HCT116 (cell line): ENCODE results near the gene ATXN7L1. TPM values are rescaled to one million over a fixed set of nuclear protein-coding genes. Genes with fewer than 3 reads are reported as not detected.
A peak's percentile ranks its signal among the peaks of the same experiment; 100 is the strongest.

Experiments used
- ATAC-seq: fragments of 200-7000 bp; cut with Tn5 transposase; 2 replicates; pipeline ENCODE4 v1.9.1; 2020; ENCODE audit warnings: mild to moderate bottlenecking, moderate library complexity
- BruUV-seq: library from RNA; stranded (reverse); fragments of 400-500 nt; replicated peaks from 2 replicates; lab custom pipeline; 2021; lab: Mats Ljungman, UMichigan
- CTCF ChIA-PET: fragments of 300-600 bp; sonication (Branson Sonifier 250); formaldehyde crosslinking; loops from one replicate; lab custom pipeline; 2021; ENCODE audit warnings: antibody characterized with exemption; lab: Charles Lee
- POLR2A ChIA-PET: fragments of 300-600, 350-600 bp; sonication (Branson Sonifier 250); formaldehyde crosslinking; loops from one replicate; lab custom pipeline; 2021; ENCODE audit warnings: antibody characterized with exemption; lab: Charles Lee
- RAD21 ChIA-PET, 2 experiments: fragments of 300-600 bp; sonication (Branson Sonifier 250); formaldehyde crosslinking; loops; one replicate each; lab custom pipeline; 2023; ENCODE audit warnings: low total read pairs in 2 of 2; ENCODE audit not compliant: uncharacterized antibody in 2 of 2, unreplicated experiment in 2 of 2, low non-redundant PET in 1 of 2; lab: Charles Lee
- DNase-seq: peaks from one replicate; pipeline ENCODE4 v3.0.0-alpha.2; 2010; ENCODE audit warnings: low read depth, low spot score
- H2AFZ ChIP-seq: fragments of 200-600 bp; shearing (Covaris generic), sonication (generic); 2 replicates; pipeline ENCODE4 v1.6.1; 2017; ENCODE audit warnings: low read depth, mixed run types, mixed read lengths, antibody characterized with exemption, low read length; ENCODE audit not compliant: poor library complexity, severe bottlenecking
- H3K27ac ChIP-seq: 2 replicates; pipeline ENCODE4 v1.5.1; 2012; ENCODE audit warnings: low read depth, low read length
- H3K27me3 ChIP-seq: fragments of 200-600 bp; sonication (generic); 2 replicates; pipeline ENCODE4 v1.6.1; 2016; ENCODE audit warnings: mixed run types, low read length, mixed read lengths; ENCODE audit not compliant: insufficient read depth
- H3K36me3 ChIP-seq, 2 experiments: fragments of 200-500 bp in 1 of 2; fragments of 200-600 bp in 1 of 2; sonication (Bioruptor generic) in 1 of 2; sonication (generic) in 1 of 2; 2 replicates each; pipeline versions ENCODE4 v1.5.1 to v1.6.1; 2014 to 2016; ENCODE audit warnings: low read length in 2 of 2, inconsistent platforms in 1 of 2, mixed read lengths in 1 of 2, mixed run types in 1 of 2; ENCODE audit not compliant: insufficient read depth in 2 of 2, control insufficient read depth in 1 of 2
- H3K4me1 ChIP-seq, 2 experiments: fragments of 200-600 bp in 1 of 2; sonication (generic) in 1 of 2; 2 replicates each; pipeline versions ENCODE4 v1.5.1 to v1.6.1; 2012 to 2017; ENCODE audit warnings: low read length in 2 of 2, inconsistent platforms in 1 of 2, mild to moderate bottlenecking in 1 of 2, mixed read lengths in 1 of 2, mixed run types in 1 of 2, moderate library complexity in 1 of 2; ENCODE audit not compliant: insufficient read depth in 2 of 2, control insufficient read depth in 1 of 2
- H3K4me2 ChIP-seq: fragments of 200-600 bp; sonication (generic); 2 replicates; pipeline ENCODE4 v1.6.1; 2017; ENCODE audit warnings: mixed run types, low read length, mixed read lengths
- H3K4me3 ChIP-seq, 2 experiments: fragments of 200-600 bp in 1 of 2; sonication (generic) in 1 of 2; replicated peaks in 1 of 2; 2 replicates each; pipeline ENCODE4 v1.5.1; 2011 to 2016; ENCODE audit warnings: low read length in 2 of 2, control low read depth in 1 of 2, low read depth in 1 of 2, mild to moderate bottlenecking in 1 of 2, mixed read lengths in 1 of 2, mixed run types in 1 of 2
- H3K79me2 ChIP-seq: fragments of 200-600 bp; sonication (generic); 2 replicates; pipeline ENCODE4 v1.6.1; 2017; ENCODE audit warnings: mild to moderate bottlenecking, mixed run types, low read length, moderate library complexity, mixed read lengths; ENCODE audit not compliant: insufficient read depth
- H3K9ac ChIP-seq: fragments of 200-600 bp; sonication (generic); 2 replicates; pipeline ENCODE4 v1.6.1; 2016; ENCODE audit warnings: low read length, mixed read lengths
- H3K9me2 ChIP-seq: fragments of 200-600 bp; sonication (generic), shearing (Covaris generic); 2 replicates; pipeline ENCODE4 v1.6.1; 2017; ENCODE audit warnings: mixed run types, mild to moderate bottlenecking, moderate library complexity; ENCODE audit not compliant: insufficient read depth
- H3K9me3 ChIP-seq, 2 experiments: fragments of 200-500 bp in 1 of 2; fragments of 200-600 bp in 1 of 2; sonication (Bioruptor generic) in 1 of 2; sonication (generic) in 1 of 2; 2 replicates each; pipeline ENCODE4 v1.6.1; 2014 to 2017; ENCODE audit warnings: low read length in 2 of 2, mixed read lengths in 2 of 2, inconsistent platforms in 1 of 2, low read depth in 1 of 2, mild to moderate bottlenecking in 1 of 2, mixed run types in 1 of 2, moderate library complexity in 1 of 2; ENCODE audit not compliant: control insufficient read depth in 1 of 2, insufficient read depth in 1 of 2
- H4K20me1 ChIP-seq: fragments of 200-600 bp; sonication (generic), shearing (Covaris generic); 2 replicates; pipeline ENCODE4 v1.6.1; 2017; ENCODE audit warnings: mixed run types, mild to moderate bottlenecking, moderate library complexity; ENCODE audit not compliant: insufficient read depth
- ATF3 ChIP-seq: IDR thresholded peaks from 2 replicates; pipeline ENCODE4 v1.6.1; 2012
- CBX3 ChIP-seq: IDR thresholded peaks from 2 replicates; pipeline ENCODE4 v1.6.1; 2012; ENCODE audit warnings: low read depth
- CEBPB ChIP-seq: IDR thresholded peaks from 2 replicates; pipeline ENCODE4 v1.6.1; 2012; ENCODE audit warnings: low read depth
- EGR1 ChIP-seq: IDR thresholded peaks from 2 replicates; pipeline ENCODE4 v1.6.1; 2012; ENCODE audit warnings: low read depth
- EZH2 ChIP-seq: fragments of 200-600 bp; sonication (generic); IDR thresholded peaks from 2 replicates; pipeline ENCODE4 v1.6.1; 2017; ENCODE audit warnings: antibody characterized with exemption, mixed run types
- EZH2phosphoT487 ChIP-seq: fragments of 200-600 bp; IDR thresholded peaks from 2 replicates; pipeline ENCODE4 v1.6.1; 2018; ENCODE audit warnings: antibody characterized with exemption, borderline replicate concordance
- FOSL1 ChIP-seq: IDR thresholded peaks from 2 replicates; pipeline ENCODE4 v1.6.1; 2012; ENCODE audit warnings: low read depth
- JUND ChIP-seq: IDR thresholded peaks from 2 replicates; pipeline ENCODE4 v1.6.1; 2012
- POLR2AphosphoS5 ChIP-seq: IDR thresholded peaks from 2 replicates; pipeline ENCODE4 v1.6.1; 2011; ENCODE audit warnings: mild to moderate bottlenecking, low read depth, low read length, moderate library complexity
- RAD21 ChIP-seq: IDR thresholded peaks from 2 replicates; pipeline ENCODE4 v1.6.1; 2012; ENCODE audit warnings: low read depth, mild to moderate bottlenecking
- SIN3A ChIP-seq: IDR thresholded peaks from 2 replicates; pipeline ENCODE4 v1.6.1; 2012; ENCODE audit warnings: low read depth
- SP1 ChIP-seq: IDR thresholded peaks from 2 replicates; pipeline ENCODE4 v1.6.1; 2012; ENCODE audit warnings: low read depth
- SRF ChIP-seq: IDR thresholded peaks from 2 replicates; pipeline ENCODE4 v1.6.1; 2012; ENCODE audit warnings: low read depth
- TCF7L2 ChIP-seq: IDR thresholded peaks from 2 replicates; pipeline ENCODE4 v1.7.0; 2011; ENCODE audit warnings: borderline replicate concordance, inconsistent platforms; ENCODE audit not compliant: insufficient read depth, insufficient read length; ENCODE audit errors: extremely low read depth
- ZFX ChIP-seq: fragments of 450-650 bp; IDR thresholded peaks from 2 replicates; pipeline ENCODE4 v1.6.1; 2017
- ZNF274 ChIP-seq: fragments of 200-500 bp; sonication (Bioruptor generic); IDR thresholded peaks from 2 replicates; pipeline ENCODE4 v1.6.1; 2014; ENCODE audit warnings: mild to moderate bottlenecking, low read depth, low read length, inconsistent platforms
- intact Hi-C: fragments of 100-400 bp; cut with micrococcal nuclease; formaldehyde crosslinking; loops from 2 replicates; pipeline ENCODE4 v1.10.0; 2022
- total RNA-seq: library from RNA; stranded (reverse); gene quantifications from one replicate; pipeline ENCODE4 v1.2.1, GENCODE V29; 2021; ENCODE audit not compliant: unreplicated experiment
- TF ChIP-seq, protein P1 (sequence below): IDR thresholded peaks from 2 replicates; pipeline ENCODE4 v1.6.1; 2012; ENCODE audit warnings: low read depth
- TF ChIP-seq, protein P2 (sequence below): IDR thresholded peaks from 2 replicates; pipeline ENCODE4 v1.6.1; 2011; ENCODE audit warnings: mild to moderate bottlenecking, low read length, moderate library complexity; ENCODE audit not compliant: insufficient replicate concordance; ENCODE audit errors: extremely low read depth
- TF ChIP-seq, protein P3 (sequence below), 3 experiments: fragments of 200-600 bp in 1 of 3; sonication (generic) in 1 of 3; IDR thresholded peaks in 2 of 3; conservative IDR thresholded peaks in 1 of 3; 2 replicates each; pipeline ENCODE4 v1.5.1; 2012 to 2017; ENCODE audit warnings: low read depth in 2 of 3, low read length in 2 of 3, antibody characterized with exemption in 1 of 3, borderline replicate concordance in 1 of 3, control low read depth in 1 of 3, mild to moderate bottlenecking in 1 of 3, mixed read lengths in 1 of 3, mixed run types in 1 of 3, moderate library complexity in 1 of 3; ENCODE audit not compliant: insufficient read depth in 1 of 3

The ATXN7L1 gene
- total RNA-seq, 1 experiment from 2014 or later: 11.5 TPM

DNA sequence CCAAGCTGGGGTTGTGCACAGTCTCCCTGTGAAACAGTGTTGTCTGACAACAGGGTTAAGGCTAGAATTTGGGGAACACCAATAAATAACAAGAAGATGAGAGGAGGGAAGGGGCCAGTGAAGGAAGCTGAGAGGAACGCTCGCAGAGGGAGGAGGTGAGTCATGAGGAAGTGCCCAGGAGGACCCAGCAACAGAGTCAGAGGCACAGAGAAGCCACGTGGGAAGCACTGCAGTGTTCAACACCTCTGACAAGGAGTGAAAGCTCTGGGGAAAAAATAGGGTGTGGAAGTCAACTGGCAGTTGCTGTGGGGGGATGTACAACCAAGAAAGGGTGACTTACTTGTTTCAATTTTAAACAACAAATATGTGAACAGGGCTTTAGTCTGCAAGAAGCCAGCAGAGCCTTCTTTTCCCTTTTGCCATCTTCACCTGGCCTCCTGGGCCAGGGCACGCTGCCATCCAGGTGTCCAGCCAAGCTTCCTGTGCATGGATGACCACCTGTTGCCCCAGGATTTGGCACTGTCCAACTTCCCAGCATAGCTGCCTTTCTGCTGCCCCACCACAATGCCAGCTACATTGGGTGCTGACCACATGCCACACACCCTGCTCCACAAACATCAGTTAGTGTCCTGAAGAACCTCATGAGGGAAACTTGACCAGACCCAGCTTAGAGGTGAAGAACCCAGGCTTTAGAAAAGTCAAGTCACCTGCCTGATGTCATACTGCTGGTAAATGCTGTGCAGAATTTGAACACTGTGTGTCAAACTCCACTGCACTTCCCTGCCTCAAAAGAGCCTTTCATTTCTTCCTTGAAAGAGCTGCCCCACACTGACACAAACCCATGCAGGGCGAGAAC is 69.6 kb downstream of the ATXN7L1 start:
- intact Hi-C loops: no loop called here
- CTCF ChIA-PET: interaction anchor here (1.1 kb wide), 1 partner anchor 42 kb away, joined by 3 read pairs; no protein-coding TSS in a partner anchor
- peak overlapping the region; percentile 64 for H3K4me2 ChIP-seq
- TF ChIP-seq, protein P1, sequence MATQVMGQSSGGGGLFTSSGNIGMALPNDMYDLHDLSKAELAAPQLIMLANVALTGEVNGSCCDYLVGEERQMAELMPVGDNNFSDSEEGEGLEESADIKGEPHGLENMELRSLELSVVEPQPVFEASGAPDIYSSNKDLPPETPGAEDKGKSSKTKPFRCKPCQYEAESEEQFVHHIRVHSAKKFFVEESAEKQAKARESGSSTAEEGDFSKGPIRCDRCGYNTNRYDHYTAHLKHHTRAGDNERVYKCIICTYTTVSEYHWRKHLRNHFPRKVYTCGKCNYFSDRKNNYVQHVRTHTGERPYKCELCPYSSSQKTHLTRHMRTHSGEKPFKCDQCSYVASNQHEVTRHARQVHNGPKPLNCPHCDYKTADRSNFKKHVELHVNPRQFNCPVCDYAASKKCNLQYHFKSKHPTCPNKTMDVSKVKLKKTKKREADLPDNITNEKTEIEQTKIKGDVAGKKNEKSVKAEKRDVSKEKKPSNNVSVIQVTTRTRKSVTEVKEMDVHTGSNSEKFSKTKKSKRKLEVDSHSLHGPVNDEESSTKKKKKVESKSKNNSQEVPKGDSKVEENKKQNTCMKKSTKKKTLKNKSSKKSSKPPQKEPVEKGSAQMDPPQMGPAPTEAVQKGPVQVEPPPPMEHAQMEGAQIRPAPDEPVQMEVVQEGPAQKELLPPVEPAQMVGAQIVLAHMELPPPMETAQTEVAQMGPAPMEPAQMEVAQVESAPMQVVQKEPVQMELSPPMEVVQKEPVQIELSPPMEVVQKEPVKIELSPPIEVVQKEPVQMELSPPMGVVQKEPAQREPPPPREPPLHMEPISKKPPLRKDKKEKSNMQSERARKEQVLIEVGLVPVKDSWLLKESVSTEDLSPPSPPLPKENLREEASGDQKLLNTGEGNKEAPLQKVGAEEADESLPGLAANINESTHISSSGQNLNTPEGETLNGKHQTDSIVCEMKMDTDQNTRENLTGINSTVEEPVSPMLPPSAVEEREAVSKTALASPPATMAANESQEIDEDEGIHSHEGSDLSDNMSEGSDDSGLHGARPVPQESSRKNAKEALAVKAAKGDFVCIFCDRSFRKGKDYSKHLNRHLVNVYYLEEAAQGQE: no peak
- no peak for TF ChIP-seq EZH2
- no peak for TF ChIP-seq CEBPB
- no peak for TF ChIP-seq EGR1
- TF ChIP-seq EZH2phosphoT487: no peak
- TF ChIP-seq, protein P2, sequence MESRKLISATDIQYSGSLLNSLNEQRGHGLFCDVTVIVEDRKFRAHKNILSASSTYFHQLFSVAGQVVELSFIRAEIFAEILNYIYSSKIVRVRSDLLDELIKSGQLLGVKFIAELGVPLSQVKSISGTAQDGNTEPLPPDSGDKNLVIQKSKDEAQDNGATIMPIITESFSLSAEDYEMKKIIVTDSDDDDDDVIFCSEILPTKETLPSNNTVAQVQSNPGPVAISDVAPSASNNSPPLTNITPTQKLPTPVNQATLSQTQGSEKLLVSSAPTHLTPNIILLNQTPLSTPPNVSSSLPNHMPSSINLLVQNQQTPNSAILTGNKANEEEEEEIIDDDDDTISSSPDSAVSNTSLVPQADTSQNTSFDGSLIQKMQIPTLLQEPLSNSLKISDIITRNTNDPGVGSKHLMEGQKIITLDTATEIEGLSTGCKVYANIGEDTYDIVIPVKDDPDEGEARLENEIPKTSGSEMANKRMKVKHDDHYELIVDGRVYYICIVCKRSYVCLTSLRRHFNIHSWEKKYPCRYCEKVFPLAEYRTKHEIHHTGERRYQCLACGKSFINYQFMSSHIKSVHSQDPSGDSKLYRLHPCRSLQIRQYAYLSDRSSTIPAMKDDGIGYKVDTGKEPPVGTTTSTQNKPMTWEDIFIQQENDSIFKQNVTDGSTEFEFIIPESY: no peak
- TF ChIP-seq TCF7L2: no peak
- TF ChIP-seq ZNF274: no peak
- no peak for TF ChIP-seq SP1
- peak; percentile 38; the same call in 1 of the 2 replicates for TF ChIP-seq POLR2AphosphoS5
- TF ChIP-seq, protein P3, sequence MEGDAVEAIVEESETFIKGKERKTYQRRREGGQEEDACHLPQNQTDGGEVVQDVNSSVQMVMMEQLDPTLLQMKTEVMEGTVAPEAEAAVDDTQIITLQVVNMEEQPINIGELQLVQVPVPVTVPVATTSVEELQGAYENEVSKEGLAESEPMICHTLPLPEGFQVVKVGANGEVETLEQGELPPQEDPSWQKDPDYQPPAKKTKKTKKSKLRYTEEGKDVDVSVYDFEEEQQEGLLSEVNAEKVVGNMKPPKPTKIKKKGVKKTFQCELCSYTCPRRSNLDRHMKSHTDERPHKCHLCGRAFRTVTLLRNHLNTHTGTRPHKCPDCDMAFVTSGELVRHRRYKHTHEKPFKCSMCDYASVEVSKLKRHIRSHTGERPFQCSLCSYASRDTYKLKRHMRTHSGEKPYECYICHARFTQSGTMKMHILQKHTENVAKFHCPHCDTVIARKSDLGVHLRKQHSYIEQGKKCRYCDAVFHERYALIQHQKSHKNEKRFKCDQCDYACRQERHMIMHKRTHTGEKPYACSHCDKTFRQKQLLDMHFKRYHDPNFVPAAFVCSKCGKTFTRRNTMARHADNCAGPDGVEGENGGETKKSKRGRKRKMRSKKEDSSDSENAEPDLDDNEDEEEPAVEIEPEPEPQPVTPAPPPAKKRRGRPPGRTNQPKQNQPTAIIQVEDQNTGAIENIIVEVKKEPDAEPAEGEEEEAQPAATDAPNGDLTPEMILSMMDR (IDR thresholded peaks at IDR 0.05 in 2 of 3, conservative IDR thresholded peaks at IDR 0.05 in 1 of 3; ENCODE audit: borderline replicate concordance in 1 of 3, insufficient read depth in 1 of 3, low read depth in 2 of 3, low read length in 2 of 3): no peak
- no peak; the same call in 1 of the 2 replicates for TF ChIP-seq SIN3A
- TF ChIP-seq CBX3: peak; percentile 49; the same call in 1 of the 2 replicates
- no peak for TF ChIP-seq ATF3
- no peak for TF ChIP-seq ZFX
- TF ChIP-seq RAD21: no peak
- TF ChIP-seq SRF: no peak
- peak; percentile 65; the same call in 1 of the 2 replicates for TF ChIP-seq FOSL1
- peak; percentile 47; the same call in 1 of the 2 replicates for TF ChIP-seq JUND

More for the DNA sequence above, 69.6 kb downstream of the ATXN7L1 start:
- Histone ChIP-seq H3K9me3 (no peaks in the 10 kb centered on the region), H3K36me3 (no peaks in the 10 kb centered on the region), H3K9ac (peak overlapping the region; percentile 46), H2AFZ (no peak overlapping the region), H3K4me1 (peaks cover 33 to 76% of the 10 kb centered on the region in 2 experiments), H3K27ac (peak overlapping the region; percentile 15; the same call in 1 of the 2 replicates), H4K20me1 (no peaks in the 10 kb centered on the region), H3K27me3 (no peaks in the 10 kb centered on the region), H3K79me2 (no peaks in the 10 kb centered on the region), H3K4me3 (no peak overlapping the region), H3K9me2 (no peaks in the 10 kb centered on the region)
- ATAC-seq: peak; percentile 85
- DNase-seq: no peak
- ChIA-PET RAD21 (interaction anchor here in 1 of 2 experiments (0.9 kb wide), 1 partner anchor 36 kb away, joined by 3 read pairs; no protein-coding TSS in a partner anchor), POLR2A (interaction anchor here (1.5 kb wide), 1 partner anchor 12 kb away, joined by 3 read pairs; no protein-coding TSS in a partner anchor)
- no TSS peak for BruUV-seq
